Measurements from ENCODE around the gene RSBN1L. TPM values are rescaled to one million over a fixed set of nuclear protein-coding genes. Genes with fewer than 3 reads are reported as not detected.

RSBN1L gene
- polyA plus RNA-seq, 1 donor (not counting 4 experiments of a cell fraction or from before 2014, with no cell fraction given) = 9.6 TPM

GRCh38 chr7:77808517-77808916, 112.3 kb downstream of the RSBN1L start:
- H3K9me3 ChIP-seq (ENCODE audit: control insufficient read depth, low read depth, low read length) = no peaks in the 10 kb centered on the region
- no peak overlapping the region for H2AFZ ChIP-seq (ENCODE audit: control insufficient read depth, low read length)
- DNase-seq (ENCODE audit: low read depth, low spot score) = no peak
- H3K9ac ChIP-seq (ENCODE audit: control insufficient read depth, extremely low read depth, insufficient read depth, low read length) = no peak overlapping the region
- no peak overlapping the region for H3K4me2 ChIP-seq (ENCODE audit: control insufficient read depth, extremely low read depth, insufficient read depth, low read depth, low read length)
- peaks cover 10% of the 10 kb centered on the region for H3K4me1 ChIP-seq (ENCODE audit: control insufficient read depth, extremely low read depth, insufficient read depth, low read length)
- peaks cover 26% of the 10 kb centered on the region for H3K79me2 ChIP-seq (ENCODE audit: control insufficient read depth, insufficient read depth, low read length)
- no peak for TF ChIP-seq EZH2 (IDR thresholded peaks at IDR 0.05; ENCODE audit: low read length)
- TF ChIP-seq CTCF (optimal IDR thresholded peaks at IDR 0.05 in 1 of 3, IDR thresholded peaks at IDR 0.05 in 1 of 3, conservative IDR thresholded peaks at IDR 0.05 in 1 of 3; ENCODE audit: extremely low read depth in 1 of 3, insufficient read depth in 2 of 3, low read length in 3 of 3) = no peak
- no peaks in the 10 kb centered on the region for H3K9me1 ChIP-seq (ENCODE audit: control insufficient read depth, extremely low read depth, insufficient read depth, low read length)
- no peaks in the 10 kb centered on the region for H3K36me3 ChIP-seq (ENCODE audit: control insufficient read depth in 2 of 2, extremely low read depth in 1 of 2, insufficient read depth in 2 of 2, low read length in 2 of 2)
- H3K27me3 ChIP-seq (ENCODE audit: control insufficient read depth, extremely low read depth, insufficient read depth, low read length) = no peaks in the 10 kb centered on the region
- H4K20me1 ChIP-seq (ENCODE audit: control insufficient read depth, extremely low read depth, insufficient read depth, low read length) = no peaks in the 10 kb centered on the region
- dilution Hi-C loops (cut with MboI; ENCODE audit: extremely low pct_ligation_motif_present, low sequenced_read_pairs) = loop anchor here (5.0 kb wide), 1 partner anchor 39 kb away; no protein-coding TSS in a partner anchor
- H3K4me3 ChIP-seq (ENCODE audit: control insufficient read depth in 2 of 3, extremely low read depth in 1 of 3, insufficient read depth in 2 of 3, low read depth in 1 of 3, low read length in 3 of 3) = no peak overlapping the region
- H3K27ac ChIP-seq (ENCODE audit: control insufficient read depth, insufficient read depth, low read length) = no peak overlapping the region
- no peak for FAIRE-seq

GRCh38 chr7:77811516-77812289, 115.4 kb downstream of the RSBN1L start:
- Histone ChIP-seq H3K36me3 (ENCODE audit: control insufficient read depth in 2 of 2, extremely low read depth in 1 of 2, insufficient read depth in 2 of 2, low read length in 2 of 2) (no peaks in the 10 kb centered on the region), H3K27ac (ENCODE audit: control insufficient read depth, insufficient read depth, low read length) (peak overlapping the region; percentile 10), H3K79me2 (ENCODE audit: control insufficient read depth, insufficient read depth, low read length) (peaks cover 21% of the 10 kb centered on the region), H3K9ac (ENCODE audit: control insufficient read depth, extremely low read depth, insufficient read depth, low read length) (no peak overlapping the region), H3K4me1 (ENCODE audit: control insufficient read depth, extremely low read depth, insufficient read depth, low read length) (peaks cover 10% of the 10 kb centered on the region), H2AFZ (ENCODE audit: control insufficient read depth, low read length) (no peak overlapping the region), H3K9me1 (ENCODE audit: control insufficient read depth, extremely low read depth, insufficient read depth, low read length) (no peaks in the 10 kb centered on the region), H3K4me2 (ENCODE audit: control insufficient read depth, extremely low read depth, insufficient read depth, low read depth, low read length) (no peak overlapping the region), H3K27me3 (ENCODE audit: control insufficient read depth, extremely low read depth, insufficient read depth, low read length) (no peaks in the 10 kb centered on the region), H4K20me1 (ENCODE audit: control insufficient read depth, extremely low read depth, insufficient read depth, low read length) (no peaks in the 10 kb centered on the region), H3K9me3 (ENCODE audit: control insufficient read depth, low read depth, low read length) (no peaks in the 10 kb centered on the region), H3K4me3 (ENCODE audit: control insufficient read depth in 2 of 3, extremely low read depth in 1 of 3, insufficient read depth in 2 of 3, low read depth in 1 of 3, low read length in 3 of 3) (no peak overlapping the region)
- DNase-seq (ENCODE audit: low read depth, low spot score) (no peak), FAIRE-seq (no peak)
- TF ChIP-seq CTCF (optimal IDR thresholded peaks at IDR 0.05 in 1 of 3, IDR thresholded peaks at IDR 0.05 in 1 of 3, conservative IDR thresholded peaks at IDR 0.05 in 1 of 3; ENCODE audit: extremely low read depth in 1 of 3, insufficient read depth in 2 of 3, low read length in 3 of 3) (no peak), EZH2 (IDR thresholded peaks at IDR 0.05; ENCODE audit: low read length) (no peak)
- dilution Hi-C loops (cut with MboI; ENCODE audit: extremely low pct_ligation_motif_present, low sequenced_read_pairs) = no loop called here

All from keratinocyte (primary cell).